GM12878 (cell line): ENCODE measurements around the gene RASSF8. TPM values are rescaled to one million over a fixed set of nuclear protein-coding genes. Genes with fewer than 3 reads are reported as not detected.

ENCODE experiments used
- ATAC-seq: fragments of 200-7000 bp; cut with Tn5 transposase; 3 replicates; pipeline ENCODE4 v1.9.1; 2020; ENCODE audit warnings: mild to moderate bottlenecking, moderate library complexity
- BruUV-seq: library from RNA; stranded (reverse); fragments of 400-500 nt; replicated peaks from 2 replicates; lab custom pipeline; 2021; lab: Mats Ljungman, UMichigan
- CTCF ChIA-PET: fragments of 300-600 bp; sonication (Branson Sonifier 250); formaldehyde crosslinking; extraction: SDS; loops from one replicate; lab custom pipeline; 2021; ENCODE audit warnings: inconsistent platforms; lab: Yijun Ruan, JAX
- POLR2A ChIA-PET: fragments of 350-600 bp; formaldehyde crosslinking; extraction: SDS; loops from one replicate; lab custom pipeline; 2021; ENCODE audit warnings: inconsistent platforms; lab: Charles Lee
- RAD21 ChIA-PET: fragments of 300-600 bp; sonication (Branson Sonifier 250); formaldehyde crosslinking; loops from one replicate; lab custom pipeline; 2023; ENCODE audit warnings: antibody characterized with exemption; ENCODE audit not compliant: unreplicated experiment; lab: Charles Lee
- SMC1A ChIA-PET: fragments of 300-600 bp; sonication (Branson Sonifier 250); formaldehyde crosslinking; loops from one replicate; lab custom pipeline; 2023; ENCODE audit not compliant: unreplicated experiment, uncharacterized antibody; lab: Charles Lee
- DNase-seq: peaks from one replicate; pipeline ENCODE4 v3.0.0-alpha.2; 2011; ENCODE audit warnings: low read depth, low spot score
- FAIRE-seq: peaks from 3 replicates; lab custom pipeline; 2011; peaks lifted over from hg19 to GRCh38; lab: Jason Lieb, UNC
- H2AFZ ChIP-seq: 2 replicates; pipeline ENCODE4 v1.6.0; 2011; ENCODE audit warnings: low read depth, low read length, control low read depth; ENCODE audit not compliant: control insufficient read depth
- H3K27ac ChIP-seq: 2 replicates; pipeline ENCODE4 v1.5.1; 2011; ENCODE audit warnings: control low read depth; ENCODE audit not compliant: control insufficient read depth, insufficient read depth
- H3K27me3 ChIP-seq, 2 experiments: replicated peaks in 1 of 2; 2 replicates each; pipeline versions ENCODE4 v1.6.0 to v1.6.1; 2011; ENCODE audit warnings: low read length in 1 of 2; ENCODE audit not compliant: control insufficient read depth in 2 of 2, insufficient read depth in 2 of 2
- H3K36me3 ChIP-seq, 2 experiments: 2 replicates each; pipeline ENCODE4 v1.5.1; 2011; ENCODE audit warnings: low read length in 1 of 2; ENCODE audit not compliant: control insufficient read depth in 2 of 2, insufficient read depth in 2 of 2
- H3K4me1 ChIP-seq: 2 replicates; pipeline ENCODE4 v1.6.1; 2011; ENCODE audit warnings: mild to moderate bottlenecking, low read length, moderate library complexity, mixed read lengths; ENCODE audit not compliant: control insufficient read depth, insufficient read depth
- H3K4me2 ChIP-seq: 2 replicates; pipeline ENCODE4 v1.6.0; 2011; ENCODE audit warnings: control low read depth; ENCODE audit not compliant: control insufficient read depth, insufficient read depth
- H3K4me3 ChIP-seq: fragments of 200-600 bp; sonication (generic); 2 replicates; pipeline ENCODE4 v1.5.1; 2016
- H3K79me2 ChIP-seq: 2 replicates; pipeline ENCODE4 v1.6.0; 2011; ENCODE audit warnings: low read length; ENCODE audit not compliant: control insufficient read depth, insufficient read depth
- H3K9ac ChIP-seq: 2 replicates; pipeline ENCODE4 v1.8.0; 2011; ENCODE audit warnings: low read length, control low read depth, mixed read lengths; ENCODE audit not compliant: control insufficient read depth, insufficient read depth
- H3K9me3 ChIP-seq: replicated peaks from 3 replicates; pipeline ENCODE4 v1.5.1; 2011; ENCODE audit warnings: mild to moderate bottlenecking, low read length; ENCODE audit not compliant: control insufficient read depth, insufficient read depth
- H4K20me1 ChIP-seq: 2 replicates; pipeline ENCODE4 v1.6.0; 2011; ENCODE audit not compliant: control insufficient read depth, insufficient read depth
- BHLHE40 ChIP-seq, 2 experiments: fragments of 450-650 bp in 1 of 2; IDR thresholded peaks; 2 replicates each; pipeline ENCODE4 v1.6.1; 2011 to 2017; ENCODE audit warnings: low read depth in 2 of 2, borderline replicate concordance in 1 of 2, improper control_type of control experiment in 1 of 2, low read length in 1 of 2, mild to moderate bottlenecking in 1 of 2
- EP300 ChIP-seq, 2 experiments: fragments of 150-350 bp in 1 of 2; IDR thresholded peaks; 2 replicates each; pipeline ENCODE4 v1.6.1; 2011 to 2012; ENCODE audit warnings: low read depth in 2 of 2, low read length in 2 of 2, borderline replicate concordance in 1 of 2, improper control_type of control experiment in 1 of 2, inconsistent platforms in 1 of 2; ENCODE audit not compliant: control insufficient read depth in 1 of 2
- ETV6 ChIP-seq, 2 experiments: fragments of 450-650 bp in 1 of 2; IDR thresholded peaks in 1 of 2; conservative IDR thresholded peaks in 1 of 2; 2 replicates each; pipeline ENCODE4 v1.6.1; 2014; ENCODE audit warnings: antibody characterized with exemption in 1 of 2, borderline replicate concordance in 1 of 2, low read depth in 1 of 2, mild to moderate bottlenecking in 1 of 2, moderate library complexity in 1 of 2
- NR2C2 ChIP-seq: IDR thresholded peaks from 2 replicates; pipeline ENCODE4 v1.6.1; 2011; ENCODE audit warnings: borderline replicate concordance, low read depth; ENCODE audit not compliant: control insufficient read depth, insufficient read length
- NR2F1 ChIP-seq: fragments of 450-650 bp; conservative IDR thresholded peaks from 2 replicates; pipeline ENCODE4 v1.6.1; 2017; ENCODE audit warnings: mild to moderate bottlenecking
- SMAD1 ChIP-seq: fragments of 450-650 bp; IDR thresholded peaks from 2 replicates; pipeline ENCODE4 v1.6.1; 2018; ENCODE audit warnings: mild to moderate bottlenecking, low read depth; ENCODE audit not compliant: partially characterized antibody
- TCF7 ChIP-seq: IDR thresholded peaks from 2 replicates; pipeline ENCODE4 v1.6.1; 2014; ENCODE audit warnings: antibody characterized with exemption, borderline replicate concordance
- WRNIP1 ChIP-seq: IDR thresholded peaks from 2 replicates; pipeline ENCODE4 v1.6.1; 2011; ENCODE audit warnings: low read depth, low read length, improper control_type of control experiment, borderline replicate concordance
- WGBS: methylation state at CpG from one replicate; pipeline ENCODE4 v1.1.6; 2016; ENCODE audit warnings: low lambda C conversion rate; ENCODE audit not compliant: insufficient replicate concordance, insufficient coverage; ENCODE audit errors: missing lambda C conversion rate; 5-methylcytosine and 5-hydroxymethylcytosine counted together
- in situ Hi-C: fragments of 300-500 bp; cut with MboI; formaldehyde crosslinking; loops from 9 replicates; pipeline ENCODE4 v1.14.3; 2018; ENCODE audit warnings: mixed read lengths
- intact Hi-C: fragments of 100-400 bp; cut with micrococcal nuclease; formaldehyde crosslinking; loops from one replicate; pipeline ENCODE4 v1.14.2; 2022; ENCODE audit not compliant: unreplicated experiment
- polyA plus RNA-seq, 11 experiments: library from polyadenylated mRNA; depleted of rRNA in 4 of 11; unstranded in 6 of 11; stranded (reverse) in 5 of 11; fragments of >200 nt; fragmentation: Nextera tagmentation in 4 of 11; fragmentation: Illumina TruSeq in 1 of 11; extraction: Ambion mirVana in 4 of 11; extraction: Trizol in 1 of 11; gene quantifications; 1 replicate in 1 of 11; 2 replicates in 10 of 11; pipeline versions ENCODE4 v1.2.1 to v1.2.3, GENCODE V29; 2011 to 2016; ENCODE audit warnings: inconsistent platforms in 2 of 11, missing spikeins in 2 of 11, low read depth in 1 of 11
- total RNA-seq, 4 experiments: library from RNA; depleted of rRNA in 3 of 4; stranded (reverse); fragments of >200 nt in 3 of 4; fragmentation: Illumina TruSeq in 1 of 4; extraction: Trizol in 1 of 4; gene quantifications; 2 replicates each; pipeline versions ENCODE4 v1.2.1 to v1.2.3, GENCODE V29; 2013 to 2021
- TF ChIP-seq, protein P1 (sequence below): IDR thresholded peaks from 2 replicates; pipeline ENCODE4 v1.6.1; 2012; ENCODE audit warnings: mild to moderate bottlenecking, low read depth, low read length
- TF ChIP-seq, protein P2 (sequence below): fragments of 450-650 bp; IDR thresholded peaks from 2 replicates; pipeline ENCODE4 v1.6.1; 2017; ENCODE audit warnings: mild to moderate bottlenecking, low read depth, inconsistent platforms; ENCODE audit not compliant: poor library complexity, severe bottlenecking

The RASSF8 gene
- total and polyA plus RNA-seq, 10 of the 15 experiments (the other 5 are each of a cell fraction or from before 2014, with no cell fraction given) = 0.06 to 0.18 (median 0.08) TPM; not detected in 6

DNA sequence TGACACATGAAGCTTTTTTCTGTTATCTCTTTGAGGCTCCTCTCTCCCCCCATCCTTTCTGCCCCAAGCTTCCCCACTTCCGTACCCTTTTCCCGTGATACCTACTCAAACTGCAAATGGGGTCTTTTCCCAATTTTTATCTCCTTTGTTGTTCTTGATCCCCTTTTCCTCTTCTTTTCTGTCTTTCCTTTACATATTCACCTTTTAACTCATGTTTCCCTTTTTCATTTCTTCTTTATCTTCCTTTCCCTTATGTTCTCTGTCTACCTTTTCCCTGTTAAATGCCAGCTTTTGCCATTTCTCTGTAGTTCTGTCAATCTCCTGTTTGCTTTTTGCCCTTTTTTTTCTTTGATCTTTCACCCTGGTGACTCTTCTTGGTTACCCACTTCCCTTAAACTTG is 168.9 kb downstream of the RASSF8 start:
- H3K79me2 ChIP-seq = no peaks in the 10 kb centered on the region
- intact Hi-C loops = no loop called here
- BruUV-seq = no TSS peak
- RAD21 ChIA-PET = interaction anchor here (1.0 to 2.6 kb wide), 7 partner anchors 9 to 171 kb away, joined by 3 to 13 read pairs (median 7); no protein-coding TSS in a partner anchor
- no peak overlapping the region for H3K9ac ChIP-seq
- POLR2A ChIA-PET = interaction anchor here (1.4 to 2.1 kb wide), 2 partner anchors 11 to 29 kb away, joined by 6 to 9 read pairs; no protein-coding TSS in a partner anchor
- no peak overlapping the region for H3K4me2 ChIP-seq
- no peaks in the 10 kb centered on the region for H3K36me3 ChIP-seq
- H3K9me3 ChIP-seq = no peaks in the 10 kb centered on the region; the same call in 2 of the 3 replicates
- DNase-seq (no peak), FAIRE-seq (no peak)
- H4K20me1 ChIP-seq = no peaks in the 10 kb centered on the region
- WGBS = 70% methylated on average over 2 of the region's 2 CpGs
- SMC1A ChIA-PET = interaction anchor here (1.1 to 2.7 kb wide), 17 partner anchors 9 to 525 kb away, joined by 3 to 16 read pairs (median 5); no protein-coding TSS in a partner anchor
- no peak overlapping the region for H3K4me3 ChIP-seq
- no peak overlapping the region for H3K27ac ChIP-seq
- peaks cover 17% of the 10 kb centered on the region for H3K4me1 ChIP-seq
- no peak overlapping the region for H2AFZ ChIP-seq
- TF ChIP-seq EP300 (IDR thresholded peaks at IDR 0.05; ENCODE audit: borderline replicate concordance in 1 of 2, control insufficient read depth in 1 of 2, low read depth in 2 of 2, low read length in 2 of 2) (no peak), NR2F1 (no peak), TCF7 (no peak), SMAD1 (no peak), WRNIP1 (no peak), NR2C2 (no peak), BHLHE40 (IDR thresholded peaks at IDR 0.05; ENCODE audit: borderline replicate concordance in 1 of 2, low read depth in 2 of 2, low read length in 1 of 2) (no peak), ETV6 (conservative IDR thresholded peaks at IDR 0.05 in 1 of 2, IDR thresholded peaks at IDR 0.05 in 1 of 2; ENCODE audit: borderline replicate concordance in 1 of 2, low read depth in 1 of 2) (no peak)
- TF ChIP-seq, protein P1, sequence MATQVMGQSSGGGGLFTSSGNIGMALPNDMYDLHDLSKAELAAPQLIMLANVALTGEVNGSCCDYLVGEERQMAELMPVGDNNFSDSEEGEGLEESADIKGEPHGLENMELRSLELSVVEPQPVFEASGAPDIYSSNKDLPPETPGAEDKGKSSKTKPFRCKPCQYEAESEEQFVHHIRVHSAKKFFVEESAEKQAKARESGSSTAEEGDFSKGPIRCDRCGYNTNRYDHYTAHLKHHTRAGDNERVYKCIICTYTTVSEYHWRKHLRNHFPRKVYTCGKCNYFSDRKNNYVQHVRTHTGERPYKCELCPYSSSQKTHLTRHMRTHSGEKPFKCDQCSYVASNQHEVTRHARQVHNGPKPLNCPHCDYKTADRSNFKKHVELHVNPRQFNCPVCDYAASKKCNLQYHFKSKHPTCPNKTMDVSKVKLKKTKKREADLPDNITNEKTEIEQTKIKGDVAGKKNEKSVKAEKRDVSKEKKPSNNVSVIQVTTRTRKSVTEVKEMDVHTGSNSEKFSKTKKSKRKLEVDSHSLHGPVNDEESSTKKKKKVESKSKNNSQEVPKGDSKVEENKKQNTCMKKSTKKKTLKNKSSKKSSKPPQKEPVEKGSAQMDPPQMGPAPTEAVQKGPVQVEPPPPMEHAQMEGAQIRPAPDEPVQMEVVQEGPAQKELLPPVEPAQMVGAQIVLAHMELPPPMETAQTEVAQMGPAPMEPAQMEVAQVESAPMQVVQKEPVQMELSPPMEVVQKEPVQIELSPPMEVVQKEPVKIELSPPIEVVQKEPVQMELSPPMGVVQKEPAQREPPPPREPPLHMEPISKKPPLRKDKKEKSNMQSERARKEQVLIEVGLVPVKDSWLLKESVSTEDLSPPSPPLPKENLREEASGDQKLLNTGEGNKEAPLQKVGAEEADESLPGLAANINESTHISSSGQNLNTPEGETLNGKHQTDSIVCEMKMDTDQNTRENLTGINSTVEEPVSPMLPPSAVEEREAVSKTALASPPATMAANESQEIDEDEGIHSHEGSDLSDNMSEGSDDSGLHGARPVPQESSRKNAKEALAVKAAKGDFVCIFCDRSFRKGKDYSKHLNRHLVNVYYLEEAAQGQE = no peak
- TF ChIP-seq, protein P2, sequence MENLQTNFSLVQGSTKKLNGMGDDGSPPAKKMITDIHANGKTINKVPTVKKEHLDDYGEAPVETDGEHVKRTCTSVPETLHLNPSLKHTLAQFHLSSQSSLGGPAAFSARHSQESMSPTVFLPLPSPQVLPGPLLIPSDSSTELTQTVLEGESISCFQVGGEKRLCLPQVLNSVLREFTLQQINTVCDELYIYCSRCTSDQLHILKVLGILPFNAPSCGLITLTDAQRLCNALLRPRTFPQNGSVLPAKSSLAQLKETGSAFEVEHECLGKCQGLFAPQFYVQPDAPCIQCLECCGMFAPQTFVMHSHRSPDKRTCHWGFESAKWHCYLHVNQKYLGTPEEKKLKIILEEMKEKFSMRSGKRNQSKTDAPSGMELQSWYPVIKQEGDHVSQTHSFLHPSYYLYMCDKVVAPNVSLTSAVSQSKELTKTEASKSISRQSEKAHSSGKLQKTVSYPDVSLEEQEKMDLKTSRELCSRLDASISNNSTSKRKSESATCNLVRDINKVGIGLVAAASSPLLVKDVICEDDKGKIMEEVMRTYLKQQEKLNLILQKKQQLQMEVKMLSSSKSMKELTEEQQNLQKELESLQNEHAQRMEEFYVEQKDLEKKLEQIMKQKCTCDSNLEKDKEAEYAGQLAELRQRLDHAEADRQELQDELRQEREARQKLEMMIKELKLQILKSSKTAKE = no peak
- TF ChIP-seq, all 136 proteins: peak for 0
- in situ Hi-C loops = no loop called here
- CTCF ChIA-PET = interaction anchor here (0.9 to 2.0 kb wide), 4 partner anchors 23 to 151 kb away, joined by 3 to 10 read pairs (median 4); no protein-coding TSS in a partner anchor
- no peak for ATAC-seq
- peaks cover 12 to 36% of the 10 kb centered on the region in 2 experiments for H3K27me3 ChIP-seq
